Endothelial cell (in vitro differentiated cells): ENCODE results near the gene SLC17A8. TPM values are rescaled to one million over a fixed set of nuclear protein-coding genes. Genes with fewer than 3 reads are reported as not detected.

ENCODE experiments used
- DNase-seq: peaks from one replicate; pipeline ENCODE4 v3.0.0; 2021; ENCODE audit warnings: low spot score
- H3K27ac Mint-ChIP-seq: one replicate; pipeline ENCODE4 v1.8.0; 2021; ENCODE audit warnings: mixed read lengths, inconsistent platforms; ENCODE audit not compliant: unreplicated experiment
- H3K27me3 Mint-ChIP-seq: one replicate; pipeline ENCODE4 v1.8.0; 2021; ENCODE audit warnings: mild to moderate bottlenecking, moderate library complexity, mixed read lengths, inconsistent platforms; ENCODE audit not compliant: unreplicated experiment
- H3K36me3 Mint-ChIP-seq: one replicate; pipeline ENCODE4 v1.8.0; 2021; ENCODE audit warnings: mild to moderate bottlenecking, low read depth, mixed read lengths, inconsistent platforms; ENCODE audit not compliant: unreplicated experiment
- H3K4me1 Mint-ChIP-seq: one replicate; pipeline ENCODE4 v1.8.0; 2021; ENCODE audit warnings: mild to moderate bottlenecking, mixed read lengths, inconsistent platforms; ENCODE audit not compliant: unreplicated experiment
- H3K4me3 Mint-ChIP-seq: one replicate; pipeline ENCODE4 v1.8.0; 2021; ENCODE audit warnings: mild to moderate bottlenecking, mixed read lengths, inconsistent platforms; ENCODE audit not compliant: unreplicated experiment
- H3K9me3 Mint-ChIP-seq: one replicate; pipeline ENCODE4 v1.8.0; 2021; ENCODE audit warnings: mixed read lengths, inconsistent platforms; ENCODE audit not compliant: unreplicated experiment
- total RNA-seq: library from RNA; stranded (reverse); fragmentation: NEBNext Ultra II Directional; extraction: Animal tissue kit (Norgen Biotek cat#: 25700); gene quantifications from one replicate; pipeline ENCODE4 v1.2.1, GENCODE V29; 2021; ENCODE audit not compliant: unreplicated experiment
- TF ChIP-seq, protein P1 (sequence below): fragments of 200-600 bp; sonication (generic); IDR thresholded peaks from one replicate; pipeline ENCODE4 v1.5.0; 2021; ENCODE audit warnings: antibody characterized with exemption; ENCODE audit not compliant: unreplicated experiment

The SLC17A8 gene
- total RNA-seq, 1 donor from 2014 or later: not detected

DNA sequence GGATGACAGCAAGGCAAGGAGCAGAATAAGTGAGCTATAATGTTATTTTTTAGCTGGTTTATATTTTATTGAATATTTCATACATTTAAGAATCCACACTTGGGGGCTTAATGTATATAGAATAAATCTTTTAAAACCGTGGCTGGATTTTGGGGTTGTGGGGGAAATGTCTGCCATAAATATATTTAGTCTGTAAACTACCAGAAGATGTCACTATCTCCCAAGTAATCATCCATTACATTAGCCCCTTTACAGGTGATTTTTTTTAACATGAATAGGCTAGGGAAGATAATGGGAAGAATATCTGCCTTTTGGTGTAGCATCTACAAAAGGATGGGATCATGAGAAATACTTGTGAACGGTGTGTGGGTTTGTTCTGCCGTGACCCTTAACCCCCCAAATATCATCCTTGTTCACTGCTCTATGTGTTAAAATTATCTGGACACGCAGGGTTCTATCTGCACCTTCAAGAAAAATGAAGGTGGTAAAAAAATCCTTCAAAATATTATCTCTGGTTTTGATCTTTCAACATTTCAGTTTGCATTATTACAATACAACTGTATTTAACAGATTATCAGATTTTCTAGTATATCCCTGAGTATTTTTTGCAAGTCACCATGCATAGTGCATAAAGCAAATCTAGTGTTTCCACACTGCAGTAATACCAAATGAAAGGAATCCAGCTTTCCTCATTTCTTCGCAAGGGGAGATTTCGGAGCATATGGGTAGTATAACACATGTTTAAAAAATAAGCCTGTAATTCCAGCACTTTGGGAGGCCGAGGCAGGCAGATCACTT lies 8.0 kb upstream of the SLC17A8 start:
- H3K36me3 Mint-ChIP-seq: no peaks in the 10 kb centered on the region
- no peaks in the 10 kb centered on the region for H3K27me3 Mint-ChIP-seq
- H3K4me1 Mint-ChIP-seq: no peaks in the 10 kb centered on the region
- TF ChIP-seq, protein P1, sequence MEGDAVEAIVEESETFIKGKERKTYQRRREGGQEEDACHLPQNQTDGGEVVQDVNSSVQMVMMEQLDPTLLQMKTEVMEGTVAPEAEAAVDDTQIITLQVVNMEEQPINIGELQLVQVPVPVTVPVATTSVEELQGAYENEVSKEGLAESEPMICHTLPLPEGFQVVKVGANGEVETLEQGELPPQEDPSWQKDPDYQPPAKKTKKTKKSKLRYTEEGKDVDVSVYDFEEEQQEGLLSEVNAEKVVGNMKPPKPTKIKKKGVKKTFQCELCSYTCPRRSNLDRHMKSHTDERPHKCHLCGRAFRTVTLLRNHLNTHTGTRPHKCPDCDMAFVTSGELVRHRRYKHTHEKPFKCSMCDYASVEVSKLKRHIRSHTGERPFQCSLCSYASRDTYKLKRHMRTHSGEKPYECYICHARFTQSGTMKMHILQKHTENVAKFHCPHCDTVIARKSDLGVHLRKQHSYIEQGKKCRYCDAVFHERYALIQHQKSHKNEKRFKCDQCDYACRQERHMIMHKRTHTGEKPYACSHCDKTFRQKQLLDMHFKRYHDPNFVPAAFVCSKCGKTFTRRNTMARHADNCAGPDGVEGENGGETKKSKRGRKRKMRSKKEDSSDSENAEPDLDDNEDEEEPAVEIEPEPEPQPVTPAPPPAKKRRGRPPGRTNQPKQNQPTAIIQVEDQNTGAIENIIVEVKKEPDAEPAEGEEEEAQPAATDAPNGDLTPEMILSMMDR: peak; percentile 21
- H3K27ac Mint-ChIP-seq: no peak overlapping the region
- no peak for DNase-seq
- H3K4me3 Mint-ChIP-seq: no peak overlapping the region
- H3K9me3 Mint-ChIP-seq: no peaks in the 10 kb centered on the region

DNA sequence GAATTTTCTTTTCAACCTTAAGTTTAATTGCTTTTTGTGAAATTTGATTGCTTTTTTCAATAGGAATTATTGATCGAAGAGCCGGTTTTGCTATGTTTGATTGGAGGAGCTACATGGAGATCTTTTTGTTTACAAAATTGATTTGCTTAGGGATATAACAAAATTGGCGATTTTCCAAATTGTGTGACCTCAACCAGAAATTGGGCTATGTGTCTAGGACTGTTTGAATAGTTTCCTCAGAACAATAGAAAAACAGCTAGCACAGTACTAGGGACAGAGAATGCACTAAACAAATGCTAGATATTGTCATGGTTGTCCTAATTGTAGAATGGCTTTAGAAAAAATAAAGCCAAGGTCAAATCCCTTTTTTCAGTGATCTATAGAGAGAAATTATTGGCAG lies 2.4 kb downstream of the SLC17A8 start:
- peaks cover 13% of the 10 kb centered on the region for H3K27me3 Mint-ChIP-seq
- no peak overlapping the region for H3K4me3 Mint-ChIP-seq
- no peak for DNase-seq
- TF ChIP-seq, protein P1: no peak
- no peaks in the 10 kb centered on the region for H3K36me3 Mint-ChIP-seq
- no peak overlapping the region for H3K27ac Mint-ChIP-seq
- no peaks in the 10 kb centered on the region for H3K4me1 Mint-ChIP-seq
- no peaks in the 10 kb centered on the region for H3K9me3 Mint-ChIP-seq

DNA sequence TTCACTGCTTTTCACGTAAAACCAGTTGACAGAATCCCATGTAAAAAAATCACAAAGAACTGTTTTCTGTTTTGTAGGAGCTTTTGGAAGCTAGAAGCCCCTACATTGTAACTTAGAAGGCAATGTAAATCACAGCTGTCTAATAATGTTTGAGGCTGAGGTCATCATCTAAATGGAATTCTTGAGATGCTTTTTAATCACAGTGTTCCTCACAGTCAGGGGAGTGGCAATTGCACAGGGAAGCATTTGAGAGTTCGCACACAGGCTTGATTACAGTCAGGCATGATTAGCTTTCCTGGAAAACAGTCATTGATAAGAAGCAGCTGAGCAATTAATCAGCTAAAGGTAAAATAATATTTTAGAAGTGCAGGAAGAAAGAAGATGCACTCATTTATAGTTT lies 2.9 kb downstream of the SLC17A8 start:
- H3K4me3 Mint-ChIP-seq: no peak overlapping the region
- H3K36me3 Mint-ChIP-seq: no peaks in the 10 kb centered on the region
- DNase-seq: no peak
- no peaks in the 10 kb centered on the region for H3K9me3 Mint-ChIP-seq
- no peak overlapping the region for H3K27ac Mint-ChIP-seq
- H3K4me1 Mint-ChIP-seq: no peaks in the 10 kb centered on the region
- H3K27me3 Mint-ChIP-seq: peaks cover 10% of the 10 kb centered on the region
- TF ChIP-seq, protein P1: no peak

DNA sequence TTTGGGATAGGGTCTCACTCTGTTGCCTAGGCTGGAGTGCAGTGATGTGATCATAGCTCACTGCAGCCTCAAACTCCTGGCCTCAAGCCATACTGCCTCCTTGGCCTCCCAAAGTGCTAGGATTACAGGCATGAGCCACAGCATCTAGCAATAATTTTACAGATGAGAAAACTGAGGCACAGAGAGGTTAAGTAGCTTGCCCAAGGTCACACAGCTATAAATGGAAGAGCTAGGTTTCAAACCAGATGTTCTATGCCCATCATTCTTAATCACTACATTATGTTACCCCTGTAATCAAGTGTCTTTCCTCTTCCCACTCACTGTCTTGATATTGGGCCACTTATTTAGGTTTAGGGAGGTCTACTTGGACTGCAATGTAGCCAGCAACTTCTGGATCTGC lies 3.6 kb downstream of the SLC17A8 start:
- Mint-ChIP-seq H3K27ac (no peak overlapping the region), H3K27me3 (peaks cover 10% of the 10 kb centered on the region), H3K4me3 (no peak overlapping the region), H3K9me3 (no peaks in the 10 kb centered on the region), H3K4me1 (no peaks in the 10 kb centered on the region), H3K36me3 (no peaks in the 10 kb centered on the region)
- DNase-seq: no peak
- TF ChIP-seq, protein P1: no peak

DNA sequence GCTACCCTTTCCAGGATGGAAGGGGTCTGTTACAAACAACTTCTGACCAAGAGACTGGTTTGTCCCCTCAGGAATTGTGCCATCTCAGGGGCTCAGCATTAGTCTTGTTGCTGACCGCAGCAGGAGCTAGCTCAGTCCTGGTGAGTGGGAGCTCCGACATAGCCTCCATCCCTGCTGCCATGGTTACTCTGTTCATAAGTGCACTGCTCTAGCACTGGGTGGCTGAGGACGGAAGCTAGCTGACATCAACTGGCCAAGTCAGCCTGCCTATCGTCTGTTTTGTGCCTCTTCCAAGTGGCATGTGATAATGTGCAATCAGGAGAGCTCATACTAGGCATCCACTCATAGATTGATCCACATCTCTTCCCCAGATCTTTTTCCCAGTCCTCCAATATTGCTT lies 7.5 kb downstream of the SLC17A8 start:
- DNase-seq: no peak
- TF ChIP-seq, protein P1: no peak
- no peak overlapping the region for H3K4me3 Mint-ChIP-seq
- H3K4me1 Mint-ChIP-seq: no peaks in the 10 kb centered on the region
- H3K27ac Mint-ChIP-seq: no peak overlapping the region
- H3K36me3 Mint-ChIP-seq: no peaks in the 10 kb centered on the region
- no peaks in the 10 kb centered on the region for H3K9me3 Mint-ChIP-seq
- peaks cover 5% of the 10 kb centered on the region for H3K27me3 Mint-ChIP-seq
